BE2C (cell line): ENCODE data around the gene SMG9.

Source experiments
- DNase-seq: peaks from one replicate; pipeline ENCODE4 v3.0.0-alpha.2; 2020
- H3K27me3 ChIP-seq: fragments of 250-450 bp; sonication (Bioruptor Pico); 2 replicates; pipeline ENCODE4 v1.5.1; 2020; ENCODE audit warnings: mild to moderate bottlenecking
- H3K36me3 ChIP-seq: fragments of 250-450 bp; sonication (Bioruptor Pico); 2 replicates; pipeline ENCODE4 v1.5.1; 2020; ENCODE audit warnings: mild to moderate bottlenecking
- H3K4me1 ChIP-seq: fragments of 250-450 bp; sonication (Bioruptor Pico); 2 replicates; pipeline ENCODE4 v1.5.1; 2020
- H3K4me3 ChIP-seq: 2 replicates; pipeline ENCODE4 v1.5.1; 2011; ENCODE audit warnings: low read depth, low read length
- H3K9me3 ChIP-seq: fragments of 250-450 bp; sonication (Bioruptor Pico); 2 replicates; pipeline ENCODE4 v1.5.1; 2020
- CTCF ChIP-seq: IDR thresholded peaks from 2 replicates; pipeline ENCODE4 v1.5.1; 2012; ENCODE audit warnings: mild to moderate bottlenecking, low read depth, low read length

The SMG9 gene

GRCh38 chr19:43708716-43709115 is 46.0 kb downstream of the SMG9 start:
- no peak for TF ChIP-seq CTCF
- H3K4me3 ChIP-seq: no peak overlapping the region
- no peaks in the 10 kb centered on the region for H3K4me1 ChIP-seq
- H3K36me3 ChIP-seq: no peaks in the 10 kb centered on the region
- DNase-seq: no peak
- no peaks in the 10 kb centered on the region for H3K27me3 ChIP-seq
- H3K9me3 ChIP-seq: no peaks in the 10 kb centered on the region

- no peaks in the 10 kb centered on the region for H3K4me1 ChIP-seq
- no peak for DNase-seq
- H3K4me3 ChIP-seq: no peak overlapping the region
- no peak for TF ChIP-seq CTCF
- no peaks in the 10 kb centered on the region for H3K36me3 ChIP-seq
- no peaks in the 10 kb centered on the region for H3K27me3 ChIP-seq
- H3K9me3 ChIP-seq: no peaks in the 10 kb centered on the region
These were observed 47.5 kb downstream of the SMG9 start for GRCh38 chr19:43707158-43707712.

- no peak for TF ChIP-seq CTCF
- no peaks in the 10 kb centered on the region; the same call in 1 of the 2 replicates for H3K27me3 ChIP-seq
These were observed 49.0 kb downstream of the SMG9 start for GRCh38 chr19:43705729-43706128.

GRCh38 chr19:43704002-43704705 is 50.6 kb downstream of the SMG9 start:
- Histone ChIP-seq H3K4me3 (no peak overlapping the region), H3K9me3 (no peaks in the 10 kb centered on the region), H3K27me3 (peaks cover 12% of the 10 kb centered on the region), H3K36me3 (no peaks in the 10 kb centered on the region), H3K4me1 (no peaks in the 10 kb centered on the region)
- DNase-seq: no peak
- no peak for TF ChIP-seq CTCF

More at GRCh38 chr19:43705729-43706128, 49.0 kb downstream of the SMG9 start:
- no peak overlapping the region for H3K4me3 ChIP-seq
- no peak for DNase-seq
- H3K4me1 ChIP-seq: no peaks in the 10 kb centered on the region
- no peaks in the 10 kb centered on the region for H3K9me3 ChIP-seq
- H3K36me3 ChIP-seq: no peaks in the 10 kb centered on the region

- TF ChIP-seq CTCF: no peak
- peak; percentile 61 for DNase-seq
- Histone ChIP-seq H3K27me3 (peaks cover 13% of the 10 kb centered on the region), H3K4me1 (no peaks in the 10 kb centered on the region), H3K36me3 (no peaks in the 10 kb centered on the region), H3K4me3 (peak overlapping the region; percentile 33), H3K9me3 (no peaks in the 10 kb centered on the region)
These were observed 54.3 kb downstream of the SMG9 start for GRCh38 chr19:43700395-43701000.
